GM23338 (cell line): ENCODE measurements around the gene DCTN1. TPM values are rescaled to one million over a fixed set of nuclear protein-coding genes. Genes with fewer than 3 reads are reported as not detected.

Experiments
- ATAC-seq: fragments of 200-7000 bp; cut with Tn5 transposase; 3 replicates; pipeline ENCODE4 v1.9.1; 2020
- DNase-seq: peaks from one replicate; pipeline ENCODE4 v3.0.0-alpha.2; 2015; ENCODE audit warnings: low spot score
- H2AFZ ChIP-seq: fragments of 200-600 bp; sonication (generic); 2 replicates; pipeline ENCODE4 v1.8.0; 2016; ENCODE audit warnings: antibody characterized with exemption, mild to moderate bottlenecking, moderate library complexity
- H3F3A ChIP-seq: fragments of 200-600 bp; sonication (generic); replicated peaks from 2 replicates; pipeline ENCODE4 v1.8.0; 2017; ENCODE audit warnings: antibody characterized with exemption, mixed run types, low read depth
- H3K27ac ChIP-seq: fragments of 200-600 bp; sonication (generic); 2 replicates; pipeline ENCODE4 v1.6.1; 2016; ENCODE audit warnings: low read depth
- H3K27me3 ChIP-seq: fragments of 200-600 bp; sonication (generic); 2 replicates; pipeline ENCODE4 v1.8.0; 2016; ENCODE audit warnings: mild to moderate bottlenecking, mixed run types, moderate library complexity; ENCODE audit not compliant: insufficient read depth
- H3K36me3 ChIP-seq: fragments of 200-600 bp; sonication (generic); 2 replicates; pipeline ENCODE4 v1.8.0; 2016; ENCODE audit warnings: mild to moderate bottlenecking; ENCODE audit not compliant: insufficient read depth
- H3K4me1 ChIP-seq: fragments of 200-600 bp; sonication (generic); 2 replicates; pipeline ENCODE4 v1.8.0; 2016; ENCODE audit warnings: mild to moderate bottlenecking, moderate library complexity; ENCODE audit not compliant: insufficient read depth
- H3K4me2 ChIP-seq: fragments of 200-600 bp; sonication (generic); 2 replicates; pipeline ENCODE4 v1.7.1; 2017; ENCODE audit warnings: mixed run types
- H3K4me3 ChIP-seq: fragments of 200-600 bp; sonication (generic); 2 replicates; pipeline ENCODE4 v1.6.1; 2016; ENCODE audit warnings: mixed run types
- H3K79me2 ChIP-seq: fragments of 200-600 bp; sonication (generic); replicated peaks from 2 replicates; pipeline ENCODE4 v1.8.0; 2017; ENCODE audit warnings: mild to moderate bottlenecking; ENCODE audit not compliant: insufficient read depth
- H3K9me2 ChIP-seq: fragments of 200-600 bp; sonication (generic); 2 replicates; pipeline ENCODE4 v1.8.0; 2017; ENCODE audit not compliant: insufficient read depth
- H4K20me1 ChIP-seq: fragments of 200-600 bp; sonication (generic); replicated peaks from 2 replicates; pipeline ENCODE4 v1.8.0; 2017; ENCODE audit warnings: mild to moderate bottlenecking; ENCODE audit not compliant: insufficient read depth
- H3K27ac Mint-ChIP-seq: 2 replicates; pipeline ENCODE4 v1.8.0; 2020; ENCODE audit warnings: inconsistent platforms, mild to moderate bottlenecking, moderate library complexity, mixed read lengths
- H3K27me3 Mint-ChIP-seq: 3 replicates; pipeline ENCODE4 v1.8.0; 2022; ENCODE audit warnings: low read depth, mild to moderate bottlenecking, moderate library complexity, mixed read lengths, inconsistent platforms; ENCODE audit not compliant: insufficient read depth, poor library complexity
- H3K36me3 Mint-ChIP-seq: 3 replicates; pipeline ENCODE4 v1.8.0; 2021; ENCODE audit warnings: low read depth, mild to moderate bottlenecking, inconsistent platforms, moderate library complexity, mixed read lengths
- H3K4me1 Mint-ChIP-seq: 3 replicates; pipeline ENCODE4 v1.8.0; 2020; ENCODE audit warnings: mild to moderate bottlenecking, inconsistent platforms, mixed read lengths
- H3K4me3 Mint-ChIP-seq: 3 replicates; pipeline ENCODE4 v1.8.0; 2021; ENCODE audit warnings: moderate library complexity, mild to moderate bottlenecking, inconsistent platforms, mixed read lengths
- H3K9me3 Mint-ChIP-seq: 3 replicates; pipeline ENCODE4 v1.8.0; 2020; ENCODE audit warnings: moderate library complexity, mild to moderate bottlenecking, inconsistent platforms, mixed read lengths
- CREB1 ChIP-seq: fragments of 250-450 bp; sonication (Bioruptor Pico); IDR thresholded peaks from 2 replicates; pipeline ENCODE4 v1.5.0; 2020; ENCODE audit warnings: low read depth, mild to moderate bottlenecking, moderate library complexity
- EZH2phosphoT487 ChIP-seq: fragments of 200-600 bp; sonication (generic); IDR thresholded peaks from one replicate; pipeline ENCODE4 v1.8.1; 2018; ENCODE audit warnings: antibody characterized with exemption; ENCODE audit not compliant: unreplicated experiment
- JUNB ChIP-seq: IDR thresholded peaks from one replicate; pipeline ENCODE4 v1.6.1; 2016; ENCODE audit warnings: antibody characterized with exemption; ENCODE audit not compliant: unreplicated experiment
- NANOG ChIP-seq: IDR thresholded peaks from 2 replicates; pipeline ENCODE4 v1.6.1; 2016; ENCODE audit warnings: antibody characterized with exemption, borderline replicate concordance
- POLR2AphosphoS5 ChIP-seq: IDR thresholded peaks from 2 replicates; pipeline ENCODE4 v1.6.1; 2016; ENCODE audit warnings: antibody characterized with exemption, low read depth
- STAT1 ChIP-seq: IDR thresholded peaks from one replicate; pipeline ENCODE4 v1.6.1; 2016; ENCODE audit warnings: antibody characterized with exemption; ENCODE audit not compliant: unreplicated experiment
- ZNF331 ChIP-seq: fragments of 250-450 bp; sonication (Bioruptor Pico); IDR thresholded peaks from 2 replicates; pipeline ENCODE4 v1.5.0; 2020; ENCODE audit warnings: low read depth, mild to moderate bottlenecking, moderate library complexity
- polyA plus RNA-seq: library from polyadenylated mRNA; unstranded; fragments of >200 nt; fragmentation: Nextera tagmentation; extraction: Ambion mirVana; gene quantifications from 2 replicates; pipeline ENCODE4 v1.2.1, GENCODE V29; 2016
- total RNA-seq: library from RNA; depleted of rRNA; stranded (reverse); fragments of >200 nt; shearing (Covaris generic); gene quantifications from 2 replicates; pipeline ENCODE4 v1.2.3, GENCODE V29; 2014
- TF ChIP-seq, protein P1 (sequence below), 2 experiments: fragments of 200-600 bp in 1 of 2; sonication (generic) in 1 of 2; conservative IDR thresholded peaks; 2 replicates each; pipeline versions ENCODE4 v1.5.1 to v1.6.1; 2016 to 2017; ENCODE audit warnings: antibody characterized with exemption in 2 of 2, low read depth in 2 of 2, mild to moderate bottlenecking in 2 of 2, moderate library complexity in 1 of 2
- TF ChIP-seq, protein P2 (sequence below): fragments of 250-450 bp; sonication (Bioruptor Pico); IDR thresholded peaks from 2 replicates; pipeline ENCODE4 v1.5.0; 2020; ENCODE audit warnings: mild to moderate bottlenecking, moderate library complexity
- TF ChIP-seq, protein P3 (sequence below): IDR thresholded peaks from one replicate; pipeline ENCODE4 v1.6.1; 2018; ENCODE audit warnings: antibody characterized with exemption; ENCODE audit not compliant: unreplicated experiment

Gene DCTN1
- total and polyA plus RNA-seq, 2 experiments from 2014 or later = 108 to 145 TPM

DNA sequence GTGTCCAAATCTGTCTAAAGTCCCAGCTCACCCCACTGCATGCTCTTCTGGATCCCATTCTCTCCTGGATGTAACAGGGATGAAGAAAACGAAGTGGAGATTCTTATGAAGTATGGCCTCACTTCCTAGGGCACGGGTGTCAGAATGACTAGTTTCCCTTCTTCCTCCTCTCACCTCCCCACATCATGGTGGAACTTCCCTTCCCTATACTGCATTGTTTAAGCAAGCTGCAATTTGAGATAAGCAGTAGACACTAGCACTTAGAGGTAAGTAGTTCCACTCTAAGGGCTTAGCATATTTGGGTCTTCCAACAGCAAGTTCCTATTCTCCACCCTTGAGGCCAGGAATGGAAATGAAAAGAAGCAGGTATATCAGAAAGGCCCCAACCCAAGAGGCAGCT, 66.6 kb downstream of the DCTN1 start:
- H3K4me3 ChIP-seq = no peak overlapping the region
- H3K36me3 ChIP-seq = no peaks in the 10 kb centered on the region
- H3K27me3 Mint-ChIP-seq = peaks cover 3% of the 10 kb centered on the region
- no peaks in the 10 kb centered on the region; the same call in 1 of the 2 replicates for H3K9me2 ChIP-seq
- TF ChIP-seq STAT1 = no peak
- no peak for TF ChIP-seq EZH2phosphoT487
- TF ChIP-seq, protein P1, sequence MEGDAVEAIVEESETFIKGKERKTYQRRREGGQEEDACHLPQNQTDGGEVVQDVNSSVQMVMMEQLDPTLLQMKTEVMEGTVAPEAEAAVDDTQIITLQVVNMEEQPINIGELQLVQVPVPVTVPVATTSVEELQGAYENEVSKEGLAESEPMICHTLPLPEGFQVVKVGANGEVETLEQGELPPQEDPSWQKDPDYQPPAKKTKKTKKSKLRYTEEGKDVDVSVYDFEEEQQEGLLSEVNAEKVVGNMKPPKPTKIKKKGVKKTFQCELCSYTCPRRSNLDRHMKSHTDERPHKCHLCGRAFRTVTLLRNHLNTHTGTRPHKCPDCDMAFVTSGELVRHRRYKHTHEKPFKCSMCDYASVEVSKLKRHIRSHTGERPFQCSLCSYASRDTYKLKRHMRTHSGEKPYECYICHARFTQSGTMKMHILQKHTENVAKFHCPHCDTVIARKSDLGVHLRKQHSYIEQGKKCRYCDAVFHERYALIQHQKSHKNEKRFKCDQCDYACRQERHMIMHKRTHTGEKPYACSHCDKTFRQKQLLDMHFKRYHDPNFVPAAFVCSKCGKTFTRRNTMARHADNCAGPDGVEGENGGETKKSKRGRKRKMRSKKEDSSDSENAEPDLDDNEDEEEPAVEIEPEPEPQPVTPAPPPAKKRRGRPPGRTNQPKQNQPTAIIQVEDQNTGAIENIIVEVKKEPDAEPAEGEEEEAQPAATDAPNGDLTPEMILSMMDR (conservative IDR thresholded peaks at IDR 0.05; ENCODE audit: low read depth in 2 of 2) = no peak
- no peak for TF ChIP-seq CREB1 (CRISPR knock-in tag)
- TF ChIP-seq, protein P2, sequence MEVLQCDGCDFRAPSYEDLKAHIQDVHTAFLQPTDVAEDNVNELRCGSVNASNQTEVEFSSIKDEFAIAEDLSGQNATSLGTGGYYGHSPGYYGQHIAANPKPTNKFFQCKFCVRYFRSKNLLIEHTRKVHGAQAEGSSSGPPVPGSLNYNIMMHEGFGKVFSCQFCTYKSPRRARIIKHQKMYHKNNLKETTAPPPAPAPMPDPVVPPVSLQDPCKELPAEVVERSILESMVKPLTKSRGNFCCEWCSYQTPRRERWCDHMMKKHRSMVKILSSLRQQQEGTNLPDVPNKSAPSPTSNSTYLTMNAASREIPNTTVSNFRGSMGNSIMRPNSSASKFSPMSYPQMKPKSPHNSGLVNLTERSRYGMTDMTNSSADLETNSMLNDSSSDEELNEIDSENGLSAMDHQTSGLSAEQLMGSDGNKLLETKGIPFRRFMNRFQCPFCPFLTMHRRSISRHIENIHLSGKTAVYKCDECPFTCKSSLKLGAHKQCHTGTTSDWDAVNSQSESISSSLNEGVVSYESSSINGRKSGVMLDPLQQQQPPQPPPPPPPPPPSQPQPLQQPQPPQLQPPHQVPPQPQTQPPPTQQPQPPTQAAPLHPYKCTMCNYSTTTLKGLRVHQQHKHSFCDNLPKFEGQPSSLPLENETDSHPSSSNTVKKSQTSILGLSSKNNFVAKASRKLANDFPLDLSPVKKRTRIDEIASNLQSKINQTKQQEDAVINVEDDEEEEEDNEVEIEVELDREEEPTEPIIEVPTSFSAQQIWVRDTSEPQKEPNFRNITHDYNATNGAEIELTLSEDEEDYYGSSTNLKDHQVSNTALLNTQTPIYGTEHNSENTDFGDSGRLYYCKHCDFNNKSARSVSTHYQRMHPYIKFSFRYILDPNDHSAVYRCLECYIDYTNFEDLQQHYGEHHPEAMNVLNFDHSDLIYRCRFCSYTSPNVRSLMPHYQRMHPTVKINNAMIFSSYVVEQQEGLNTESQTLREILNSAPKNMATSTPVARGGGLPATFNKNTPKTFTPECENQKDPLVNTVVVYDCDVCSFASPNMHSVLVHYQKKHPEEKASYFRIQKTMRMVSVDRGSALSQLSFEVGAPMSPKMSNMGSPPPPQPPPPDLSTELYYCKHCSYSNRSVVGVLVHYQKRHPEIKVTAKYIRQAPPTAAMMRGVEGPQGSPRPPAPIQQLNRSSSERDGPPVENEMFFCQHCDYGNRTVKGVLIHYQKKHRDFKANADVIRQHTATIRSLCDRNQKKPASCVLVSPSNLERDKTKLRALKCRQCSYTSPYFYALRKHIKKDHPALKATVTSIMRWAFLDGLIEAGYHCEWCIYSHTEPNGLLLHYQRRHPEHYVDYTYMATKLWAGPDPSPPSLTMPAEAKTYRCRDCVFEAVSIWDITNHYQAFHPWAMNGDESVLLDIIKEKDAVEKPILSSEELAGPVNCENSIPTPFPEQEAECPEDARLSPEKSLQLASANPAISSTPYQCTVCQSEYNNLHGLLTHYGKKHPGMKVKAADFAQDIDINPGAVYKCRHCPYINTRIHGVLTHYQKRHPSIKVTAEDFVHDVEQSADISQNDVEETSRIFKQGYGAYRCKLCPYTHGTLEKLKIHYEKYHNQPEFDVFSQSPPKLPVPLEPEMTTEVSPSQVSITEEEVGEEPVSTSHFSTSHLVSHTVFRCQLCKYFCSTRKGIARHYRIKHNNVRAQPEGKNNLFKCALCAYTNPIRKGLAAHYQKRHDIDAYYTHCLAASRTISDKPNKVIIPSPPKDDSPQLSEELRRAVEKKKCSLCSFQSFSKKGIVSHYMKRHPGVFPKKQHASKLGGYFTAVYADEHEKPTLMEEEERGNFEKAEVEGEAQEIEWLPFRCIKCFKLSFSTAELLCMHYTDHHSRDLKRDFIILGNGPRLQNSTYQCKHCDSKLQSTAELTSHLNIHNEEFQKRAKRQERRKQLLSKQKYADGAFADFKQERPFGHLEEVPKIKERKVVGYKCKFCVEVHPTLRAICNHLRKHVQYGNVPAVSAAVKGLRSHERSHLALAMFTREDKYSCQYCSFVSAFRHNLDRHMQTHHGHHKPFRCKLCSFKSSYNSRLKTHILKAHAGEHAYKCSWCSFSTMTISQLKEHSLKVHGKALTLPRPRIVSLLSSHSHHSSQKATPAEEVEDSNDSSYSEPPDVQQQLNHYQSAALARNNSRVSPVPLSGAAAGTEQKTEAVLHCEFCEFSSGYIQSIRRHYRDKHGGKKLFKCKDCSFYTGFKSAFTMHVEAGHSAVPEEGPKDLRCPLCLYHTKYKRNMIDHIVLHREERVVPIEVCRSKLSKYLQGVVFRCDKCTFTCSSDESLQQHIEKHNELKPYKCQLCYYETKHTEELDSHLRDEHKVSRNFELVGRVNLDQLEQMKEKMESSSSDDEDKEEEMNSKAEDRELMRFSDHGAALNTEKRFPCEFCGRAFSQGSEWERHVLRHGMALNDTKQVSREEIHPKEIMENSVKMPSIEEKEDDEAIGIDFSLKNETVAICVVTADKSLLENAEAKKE (CRISPR knock-in tag) = no peak
- TF ChIP-seq POLR2AphosphoS5 = no peak
- no peak for TF ChIP-seq JUNB
- TF ChIP-seq, protein P3, sequence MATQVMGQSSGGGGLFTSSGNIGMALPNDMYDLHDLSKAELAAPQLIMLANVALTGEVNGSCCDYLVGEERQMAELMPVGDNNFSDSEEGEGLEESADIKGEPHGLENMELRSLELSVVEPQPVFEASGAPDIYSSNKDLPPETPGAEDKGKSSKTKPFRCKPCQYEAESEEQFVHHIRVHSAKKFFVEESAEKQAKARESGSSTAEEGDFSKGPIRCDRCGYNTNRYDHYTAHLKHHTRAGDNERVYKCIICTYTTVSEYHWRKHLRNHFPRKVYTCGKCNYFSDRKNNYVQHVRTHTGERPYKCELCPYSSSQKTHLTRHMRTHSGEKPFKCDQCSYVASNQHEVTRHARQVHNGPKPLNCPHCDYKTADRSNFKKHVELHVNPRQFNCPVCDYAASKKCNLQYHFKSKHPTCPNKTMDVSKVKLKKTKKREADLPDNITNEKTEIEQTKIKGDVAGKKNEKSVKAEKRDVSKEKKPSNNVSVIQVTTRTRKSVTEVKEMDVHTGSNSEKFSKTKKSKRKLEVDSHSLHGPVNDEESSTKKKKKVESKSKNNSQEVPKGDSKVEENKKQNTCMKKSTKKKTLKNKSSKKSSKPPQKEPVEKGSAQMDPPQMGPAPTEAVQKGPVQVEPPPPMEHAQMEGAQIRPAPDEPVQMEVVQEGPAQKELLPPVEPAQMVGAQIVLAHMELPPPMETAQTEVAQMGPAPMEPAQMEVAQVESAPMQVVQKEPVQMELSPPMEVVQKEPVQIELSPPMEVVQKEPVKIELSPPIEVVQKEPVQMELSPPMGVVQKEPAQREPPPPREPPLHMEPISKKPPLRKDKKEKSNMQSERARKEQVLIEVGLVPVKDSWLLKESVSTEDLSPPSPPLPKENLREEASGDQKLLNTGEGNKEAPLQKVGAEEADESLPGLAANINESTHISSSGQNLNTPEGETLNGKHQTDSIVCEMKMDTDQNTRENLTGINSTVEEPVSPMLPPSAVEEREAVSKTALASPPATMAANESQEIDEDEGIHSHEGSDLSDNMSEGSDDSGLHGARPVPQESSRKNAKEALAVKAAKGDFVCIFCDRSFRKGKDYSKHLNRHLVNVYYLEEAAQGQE = no peak
- no peak for TF ChIP-seq ZNF331 (CRISPR knock-in tag)
- no peak for TF ChIP-seq NANOG
- H3K4me2 ChIP-seq = no peak overlapping the region
- H3K36me3 Mint-ChIP-seq = no peaks in the 10 kb centered on the region
- H3K27ac Mint-ChIP-seq = no peak overlapping the region
- H3K27ac ChIP-seq = no peak overlapping the region
- ATAC-seq = no peak
- no peaks in the 10 kb centered on the region for H3K79me2 ChIP-seq
- H3K27me3 ChIP-seq = no peaks in the 10 kb centered on the region
- H2AFZ ChIP-seq = no peak overlapping the region
- H3K4me1 Mint-ChIP-seq = peaks cover 10% of the 10 kb centered on the region
- H4K20me1 ChIP-seq = no peaks in the 10 kb centered on the region
- H3F3A ChIP-seq = no peaks in the 10 kb centered on the region
- no peaks in the 10 kb centered on the region for H3K9me3 Mint-ChIP-seq
- no peak overlapping the region for H3K4me3 Mint-ChIP-seq
- DNase-seq = no peak
- H3K4me1 ChIP-seq = no peaks in the 10 kb centered on the region
